Mammary epithelial cell (primary cell): ENCODE data around the gene PARD6G.

Source experiments
- EZH2 ChIP-seq: IDR thresholded peaks from 2 replicates; pipeline ENCODE4 v1.6.1; 2012; ENCODE audit warnings: low read length, inconsistent platforms, borderline replicate concordance
- TF ChIP-seq, protein P1 (sequence below), 2 donors: IDR thresholded peaks in 1 of 2; conservative IDR thresholded peaks in 1 of 2; 2 replicates each; pipeline ENCODE4 v1.5.1; 2011 to 2012; ENCODE audit warnings: inconsistent platforms in 2 of 2, low read length in 2 of 2, mild to moderate bottlenecking in 2 of 2, control low read depth in 1 of 2, low read depth in 1 of 2; ENCODE audit not compliant: insufficient read depth in 1 of 2; ENCODE audit errors: extremely low read depth in 1 of 2

DNA sequence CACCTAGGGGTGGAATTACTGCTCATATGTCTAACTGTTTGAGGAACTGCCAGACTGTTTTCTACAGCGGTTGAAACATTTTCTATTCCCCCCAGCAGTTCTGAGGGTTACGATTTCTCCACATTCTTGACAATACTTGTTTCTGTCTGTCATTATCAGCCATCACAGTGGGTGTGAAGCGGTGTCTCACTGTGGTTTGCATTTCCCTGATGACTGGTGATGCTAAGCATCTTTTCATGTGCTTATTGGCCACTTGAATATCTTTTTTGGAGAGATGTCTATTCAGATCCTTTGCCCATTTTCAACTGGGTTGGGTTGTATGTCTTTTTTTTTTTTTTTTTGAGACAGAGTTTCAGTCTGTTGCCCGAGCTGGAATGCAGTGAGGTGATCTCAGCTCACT, 75.3 kb downstream of the PARD6G start:
- TF ChIP-seq, protein P1, sequence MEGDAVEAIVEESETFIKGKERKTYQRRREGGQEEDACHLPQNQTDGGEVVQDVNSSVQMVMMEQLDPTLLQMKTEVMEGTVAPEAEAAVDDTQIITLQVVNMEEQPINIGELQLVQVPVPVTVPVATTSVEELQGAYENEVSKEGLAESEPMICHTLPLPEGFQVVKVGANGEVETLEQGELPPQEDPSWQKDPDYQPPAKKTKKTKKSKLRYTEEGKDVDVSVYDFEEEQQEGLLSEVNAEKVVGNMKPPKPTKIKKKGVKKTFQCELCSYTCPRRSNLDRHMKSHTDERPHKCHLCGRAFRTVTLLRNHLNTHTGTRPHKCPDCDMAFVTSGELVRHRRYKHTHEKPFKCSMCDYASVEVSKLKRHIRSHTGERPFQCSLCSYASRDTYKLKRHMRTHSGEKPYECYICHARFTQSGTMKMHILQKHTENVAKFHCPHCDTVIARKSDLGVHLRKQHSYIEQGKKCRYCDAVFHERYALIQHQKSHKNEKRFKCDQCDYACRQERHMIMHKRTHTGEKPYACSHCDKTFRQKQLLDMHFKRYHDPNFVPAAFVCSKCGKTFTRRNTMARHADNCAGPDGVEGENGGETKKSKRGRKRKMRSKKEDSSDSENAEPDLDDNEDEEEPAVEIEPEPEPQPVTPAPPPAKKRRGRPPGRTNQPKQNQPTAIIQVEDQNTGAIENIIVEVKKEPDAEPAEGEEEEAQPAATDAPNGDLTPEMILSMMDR (conservative IDR thresholded peaks at IDR 0.05 in 1 of 2, IDR thresholded peaks at IDR 0.05 in 1 of 2; ENCODE audit: extremely low read depth in 1 of 2, insufficient read depth in 1 of 2, low read depth in 1 of 2, low read length in 2 of 2): no peak
- no peak for TF ChIP-seq EZH2
